AML-193 (cell line): ENCODE results near the gene BEND7.
A peak's percentile ranks its signal among the peaks of the same experiment; 100 is the strongest.
"Not testable (repeated sequence)": the region's sequence is repeated elsewhere in the genome, so short reads cannot be mapped to it uniquely, and the experiment has no call there.

ENCODE experiments used
- DNase-seq, 2 experiments: peaks; one replicate each; lab custom pipeline; 2025; lab: John Stamatoyannopoulos, UW

The BEND7 gene

DNA sequence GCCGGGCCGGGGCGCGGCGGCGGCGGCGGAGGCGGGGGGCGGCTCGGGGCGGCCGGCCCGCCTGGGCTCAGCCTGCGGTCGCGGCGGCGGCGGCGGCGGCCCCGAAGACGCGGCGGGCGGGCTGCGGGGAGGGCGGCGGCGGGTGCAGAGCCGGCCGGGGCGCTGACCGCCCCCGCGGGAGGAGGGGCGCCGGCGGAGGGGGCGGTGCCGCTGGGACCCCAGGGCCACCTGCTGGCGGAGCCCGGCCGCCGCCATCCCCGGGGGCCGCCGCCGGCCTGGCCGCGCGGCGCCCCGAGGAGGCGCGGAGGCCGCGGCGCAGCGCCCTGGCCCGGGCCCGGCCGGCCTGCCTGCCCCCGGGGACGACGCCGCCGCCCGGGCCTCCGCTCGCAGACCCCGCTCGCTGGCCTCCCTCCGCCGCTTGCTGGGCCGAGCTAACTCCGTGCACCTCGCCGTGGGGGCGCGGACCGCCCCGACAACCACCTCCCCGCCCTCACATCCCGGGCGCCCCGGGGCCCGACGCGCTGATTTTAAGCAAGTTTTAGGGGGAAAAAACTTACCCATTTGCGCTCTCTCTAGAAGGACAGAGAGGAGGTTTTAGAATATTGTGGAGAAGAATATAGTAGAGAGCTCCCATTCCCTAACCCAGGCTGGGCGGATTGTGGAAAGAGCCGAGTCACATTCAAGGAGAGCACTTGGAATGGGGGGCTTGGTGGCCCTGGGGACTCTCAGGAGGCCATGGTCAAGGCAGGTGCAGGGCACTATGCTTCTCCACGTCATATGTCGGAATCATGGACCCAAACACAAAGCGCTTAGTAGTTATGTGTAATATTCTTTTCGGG lies at the start of gene BEND7:
Gene BEND7 (minus strand): TSS at position 140 of the 839 bp plus-strand sequence. CDS start 481 bp downstream, outside the sequence.
- DNase-seq = no peak

DNA sequence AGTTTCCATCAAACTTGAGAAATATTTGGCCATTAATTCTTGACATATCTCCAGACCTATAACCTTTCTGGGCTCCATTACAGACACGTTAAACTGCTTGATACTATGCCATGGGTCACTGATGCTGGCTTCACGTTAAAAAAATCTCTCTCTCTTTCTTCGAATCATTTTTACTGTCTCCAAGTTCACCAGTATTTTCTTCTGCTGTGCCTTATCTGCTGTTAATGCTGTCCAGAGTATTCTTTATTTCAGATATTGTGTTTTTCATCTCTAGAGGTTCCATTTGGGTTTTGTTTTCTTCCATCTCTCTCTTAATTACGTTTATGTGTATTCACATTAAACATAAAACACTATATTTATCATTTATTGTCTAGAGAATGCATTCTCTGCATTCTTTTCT lies 45.1 kb upstream of the BEND7 start:
- no peak for DNase-seq

DNA sequence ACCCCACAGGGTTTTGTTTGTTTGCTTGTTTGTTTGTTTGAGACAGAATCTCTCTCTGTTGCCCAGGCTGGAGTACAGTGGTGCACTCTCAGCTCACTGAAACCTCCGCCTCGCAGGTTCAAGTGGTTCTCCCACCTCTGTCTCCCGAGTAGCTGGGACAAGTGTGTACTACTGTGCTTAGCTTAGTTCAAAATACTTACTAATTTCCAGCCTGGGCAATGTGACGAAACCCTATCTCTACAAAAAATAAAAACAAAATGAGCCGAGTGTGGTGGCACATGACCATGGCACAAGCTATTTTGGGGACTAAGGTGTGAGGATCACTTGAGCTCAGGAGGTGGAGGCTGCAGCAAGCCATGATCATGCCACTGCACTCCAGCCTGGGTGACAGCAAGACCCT lies 42.7 kb upstream of the BEND7 start:
- no peak for DNase-seq

GRCh38 chr10:13567030-13567429 lies 38.2 kb upstream of the BEND7 start:
- DNase-seq = peak; percentile 94 to 95

DNA sequence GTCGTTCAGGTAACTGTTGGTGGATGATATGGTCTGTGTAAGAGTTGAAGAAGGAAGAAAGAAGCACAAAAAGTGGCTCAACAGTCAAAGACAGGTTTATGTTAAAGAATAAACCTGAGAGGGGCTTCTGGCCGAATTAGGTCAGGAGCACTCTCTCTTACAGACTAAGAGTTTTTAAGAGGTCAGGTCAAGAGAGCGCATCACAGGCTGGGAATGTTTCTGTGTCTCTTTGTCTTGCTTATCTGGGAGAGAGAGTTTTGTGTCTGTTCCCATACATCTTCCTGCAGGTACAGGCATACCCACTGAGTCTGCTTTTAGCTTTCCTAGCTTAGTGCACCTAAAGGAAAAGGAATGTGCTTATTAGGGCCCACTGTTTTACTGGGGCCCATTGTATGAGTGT lies 35.8 kb upstream of the BEND7 start:
- DNase-seq = no peak

DNA sequence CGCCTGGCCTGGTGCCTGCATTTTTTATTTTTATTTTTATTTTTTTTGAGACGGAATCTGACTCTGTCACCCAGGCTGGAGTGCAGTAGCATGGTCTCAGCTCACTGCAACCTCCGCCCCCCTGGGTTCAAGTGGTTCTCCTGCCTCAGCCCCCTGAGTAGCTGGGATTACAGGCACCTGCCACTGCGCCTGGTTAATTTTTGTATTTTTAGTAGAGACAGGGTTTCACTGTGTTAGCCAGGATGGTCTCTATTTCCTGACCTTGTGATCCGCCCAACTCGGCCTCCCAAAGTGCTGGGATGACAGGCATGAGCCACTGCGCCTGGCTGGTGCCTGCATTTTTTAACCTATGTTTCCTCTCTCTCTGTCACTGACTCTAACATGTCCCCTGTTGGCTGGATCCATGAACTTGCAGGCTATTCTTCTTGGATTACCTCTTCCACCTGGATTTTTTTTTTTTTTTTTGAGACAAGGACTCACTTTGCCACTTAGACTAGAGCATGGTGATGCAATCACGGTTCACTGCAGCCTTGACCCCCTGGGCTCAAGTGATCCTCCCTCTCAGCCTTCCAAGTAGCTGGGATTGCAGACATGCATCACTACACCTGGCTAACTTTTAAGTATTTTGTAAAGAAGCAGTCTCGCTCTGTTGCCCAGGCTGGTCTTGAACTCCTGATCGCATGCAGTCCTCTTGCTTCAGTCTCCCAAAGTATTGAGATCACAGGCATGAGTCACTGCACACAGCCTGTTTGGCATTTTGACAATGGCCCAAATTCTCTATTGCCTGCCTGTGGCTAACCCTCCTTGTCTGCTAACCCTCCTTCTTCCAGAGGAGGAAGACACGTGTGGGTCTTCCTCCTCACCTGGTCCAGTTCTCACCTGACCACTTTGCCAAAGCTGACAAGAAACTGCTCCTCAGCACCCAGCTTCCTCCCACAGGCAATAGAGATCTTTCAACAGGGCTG lies 34.9 kb upstream of the BEND7 start:
- no peak for DNase-seq

DNA sequence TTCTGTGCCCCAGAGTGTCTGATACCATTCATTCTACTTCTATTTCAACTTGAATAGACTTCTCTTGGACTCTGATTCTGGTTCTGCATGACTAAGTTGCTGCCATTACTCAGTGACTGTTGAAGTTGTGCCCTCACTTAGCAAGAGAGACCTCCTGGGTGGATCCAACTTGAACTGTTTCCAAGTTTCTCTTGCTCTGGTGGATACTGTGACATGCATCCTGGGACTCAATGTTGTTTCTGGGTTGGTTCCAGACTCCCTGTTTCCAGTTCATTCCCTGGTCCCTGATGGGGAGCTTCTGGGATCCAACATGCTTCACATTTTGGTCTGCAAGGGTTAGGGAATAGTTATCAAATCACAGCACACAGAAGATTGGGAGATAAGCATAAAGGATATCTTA lies 31.8 kb upstream of the BEND7 start:
- no peak for DNase-seq

DNA sequence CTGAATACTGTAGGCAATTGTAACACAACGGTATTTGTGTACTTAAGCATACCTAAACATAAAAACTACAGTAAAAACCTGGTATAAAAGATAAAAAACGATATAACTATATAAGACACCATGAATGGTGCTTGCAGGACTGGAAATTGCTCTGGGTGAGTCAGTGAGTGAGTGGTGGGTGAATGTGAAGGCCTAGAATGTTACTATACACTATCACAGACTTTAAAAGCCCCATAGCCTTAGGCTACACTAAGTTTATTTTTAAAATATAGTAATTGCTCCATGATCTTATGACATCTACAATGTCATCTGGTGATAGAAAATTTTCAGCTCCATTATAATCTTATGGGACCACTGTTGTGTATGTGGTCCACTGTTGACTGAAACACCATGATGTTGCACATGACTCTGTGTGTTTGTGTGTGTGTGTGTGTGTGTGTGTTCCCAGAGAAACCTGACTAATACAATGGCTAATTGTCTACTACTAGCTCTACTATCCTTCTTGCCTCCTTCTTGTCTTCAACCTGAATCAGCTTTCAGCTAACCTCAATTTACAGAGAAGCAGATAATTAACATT lies 30.4 kb upstream of the BEND7 start:
- no peak for DNase-seq

DNA sequence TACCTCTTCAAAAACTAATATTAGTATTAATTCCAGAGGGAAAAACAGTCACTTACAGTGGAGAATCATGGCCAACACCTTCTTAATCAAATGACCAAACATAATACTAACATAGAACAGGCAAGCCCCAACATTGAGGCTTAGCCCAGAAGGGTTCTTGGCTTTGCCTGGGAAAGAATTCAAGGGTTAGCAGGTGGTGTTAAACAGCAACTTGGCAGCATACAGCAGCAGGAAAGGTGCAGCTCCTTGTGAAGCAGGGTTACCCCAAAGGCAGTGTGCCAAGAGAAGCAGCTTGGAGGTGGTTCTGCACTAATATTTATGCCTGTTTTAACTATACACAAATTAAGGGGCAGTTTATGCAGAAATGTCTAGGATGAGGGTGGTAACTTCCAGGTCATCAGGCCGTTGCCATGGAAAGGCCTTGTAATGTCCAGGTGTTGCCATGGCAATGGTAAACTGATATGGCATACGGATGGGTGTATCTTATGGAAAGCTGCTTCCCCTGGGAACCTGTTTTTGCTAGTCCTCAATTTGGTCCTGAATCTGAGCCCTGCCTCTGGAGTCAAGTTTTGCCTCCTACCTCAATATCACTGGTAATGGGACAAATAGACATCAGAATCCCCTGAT lies 27.2 kb upstream of the BEND7 start:
- DNase-seq = no peak

DNA sequence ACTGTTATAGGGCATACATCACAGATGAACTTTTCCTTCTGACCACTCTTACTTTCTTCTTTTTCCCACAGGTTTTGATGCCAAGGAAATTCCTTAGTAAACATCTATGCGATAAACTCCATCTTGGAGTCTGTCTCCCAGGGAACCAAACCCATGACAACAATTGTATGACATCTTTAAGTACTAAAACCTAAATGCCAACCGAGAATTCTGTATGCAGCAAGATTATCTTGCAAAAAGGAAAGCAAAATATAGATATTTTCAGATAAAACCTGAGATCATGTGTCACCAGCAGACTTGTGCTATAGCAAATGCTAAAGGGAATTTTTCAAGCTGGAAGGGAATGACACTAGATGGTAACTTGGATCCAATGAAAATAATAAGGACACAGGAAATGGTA lies 22.0 kb upstream of the BEND7 start:
- DNase-seq = no peak

DNA sequence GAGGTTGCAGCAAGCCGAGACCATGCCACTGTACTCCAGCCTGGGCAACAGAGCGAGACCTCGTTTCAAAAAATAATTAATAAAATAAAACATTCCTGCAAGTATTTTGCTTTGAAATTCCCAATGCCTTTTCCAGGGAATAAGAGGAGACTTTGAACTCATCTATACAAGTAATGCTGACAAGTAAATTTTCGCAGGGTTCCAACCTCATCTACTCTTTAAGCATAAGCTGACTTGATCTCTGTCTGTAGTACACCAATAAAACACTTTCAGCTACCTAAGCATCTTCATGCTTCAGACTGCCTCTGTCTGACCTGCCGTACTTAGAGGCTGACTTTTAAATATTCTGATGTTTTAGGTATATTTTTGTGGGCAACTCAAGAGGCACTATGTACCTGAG lies 13.7 kb upstream of the BEND7 start:
- no peak for DNase-seq

- DNase-seq = not testable (repeated sequence)
Observed at GRCh38 chr10:13537985-13538384, 9.2 kb upstream of the BEND7 start.

GRCh38 chr10:13536674-13537366 lies 8.0 kb upstream of the BEND7 start:
- DNase-seq = peak in 1 of 2 experiments; percentile 4

DNA sequence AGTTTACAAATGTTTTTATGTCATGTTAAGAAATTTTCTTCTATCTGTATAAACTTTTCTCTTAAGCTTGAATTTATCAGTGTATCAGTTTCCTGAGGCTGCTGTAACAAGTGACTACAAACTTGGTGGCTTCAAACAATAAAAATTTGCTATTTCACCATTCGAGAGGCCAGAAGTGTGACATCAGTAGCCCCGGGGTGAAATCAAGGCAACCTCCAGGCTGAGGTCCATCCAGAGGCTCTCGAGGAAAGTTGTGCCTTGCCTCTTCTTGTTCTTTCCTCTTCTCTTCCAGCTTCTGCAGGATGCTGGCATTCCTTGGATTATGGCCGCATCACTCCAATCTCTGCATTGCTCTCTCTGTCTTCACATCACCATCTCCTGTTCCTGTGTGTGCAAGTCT lies 6.5 kb upstream of the BEND7 start:
- no peak for DNase-seq

DNA sequence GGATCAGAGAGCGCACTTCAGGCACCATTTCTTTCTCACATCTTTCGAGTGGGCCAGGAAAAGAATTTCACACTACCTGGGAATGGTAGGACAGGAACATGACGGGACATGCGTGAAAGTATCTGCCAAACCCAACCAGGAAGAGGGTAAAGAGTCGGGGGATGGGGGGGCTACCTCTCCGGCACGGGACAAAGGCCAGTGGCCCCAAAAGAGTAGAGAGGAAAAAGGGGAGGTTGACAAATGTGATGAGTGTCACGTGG lies 830 bp upstream of the BEND7 start:
- no peak for DNase-seq

DNA sequence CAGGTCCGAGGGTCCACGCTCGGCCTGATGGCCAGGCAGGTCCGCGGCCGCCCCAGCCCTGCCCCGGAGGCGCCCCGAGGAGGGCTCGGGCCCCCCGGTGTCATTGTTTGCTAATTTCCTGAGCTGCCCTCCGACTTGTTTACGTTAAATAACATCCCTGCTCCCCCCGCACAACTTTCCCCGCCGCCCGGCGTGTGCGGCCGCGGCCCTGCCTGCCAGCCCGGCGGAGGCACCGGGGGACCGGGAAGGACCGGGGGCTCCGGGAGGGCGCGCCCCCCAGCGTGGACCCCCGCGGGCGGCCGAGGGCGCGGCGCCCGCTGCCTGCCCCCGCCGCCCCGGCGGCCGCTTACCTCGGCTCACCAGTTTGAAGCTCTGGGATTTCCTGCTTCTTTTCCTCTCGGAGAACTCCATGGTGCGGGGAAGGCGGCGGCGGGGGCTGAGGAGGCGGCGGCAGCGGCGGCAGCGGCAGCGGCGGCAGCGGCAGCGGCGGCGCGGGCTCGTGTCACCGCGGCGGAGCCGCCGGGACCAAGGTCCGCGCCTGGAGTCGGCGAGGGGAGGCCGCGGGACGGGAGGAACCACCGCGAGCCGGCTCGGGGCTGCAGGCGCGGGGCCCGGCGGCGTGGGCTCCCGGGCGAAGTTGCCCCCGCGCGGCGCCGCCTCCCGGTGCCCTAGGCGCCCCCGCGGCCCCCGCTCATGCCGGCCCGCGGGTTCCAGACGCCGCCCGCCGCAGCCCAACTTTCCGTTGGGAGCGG lies 515 bp downstream of the BEND7 start:
- DNase-seq = no peak

DNA sequence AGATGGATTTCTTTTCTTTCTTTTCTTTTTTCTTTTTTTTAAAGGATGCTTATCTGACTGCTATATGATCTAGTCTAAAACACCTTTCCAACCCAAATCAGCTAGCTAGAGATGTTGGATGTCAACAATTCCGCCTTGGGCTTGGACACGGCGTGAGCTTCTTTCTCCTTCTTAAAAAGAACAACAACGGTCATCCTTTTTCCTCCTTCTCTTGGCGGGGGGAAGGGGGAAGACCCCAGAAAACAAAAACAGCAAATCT lies 1.0 kb downstream of the BEND7 start:
- DNase-seq = no peak

DNA sequence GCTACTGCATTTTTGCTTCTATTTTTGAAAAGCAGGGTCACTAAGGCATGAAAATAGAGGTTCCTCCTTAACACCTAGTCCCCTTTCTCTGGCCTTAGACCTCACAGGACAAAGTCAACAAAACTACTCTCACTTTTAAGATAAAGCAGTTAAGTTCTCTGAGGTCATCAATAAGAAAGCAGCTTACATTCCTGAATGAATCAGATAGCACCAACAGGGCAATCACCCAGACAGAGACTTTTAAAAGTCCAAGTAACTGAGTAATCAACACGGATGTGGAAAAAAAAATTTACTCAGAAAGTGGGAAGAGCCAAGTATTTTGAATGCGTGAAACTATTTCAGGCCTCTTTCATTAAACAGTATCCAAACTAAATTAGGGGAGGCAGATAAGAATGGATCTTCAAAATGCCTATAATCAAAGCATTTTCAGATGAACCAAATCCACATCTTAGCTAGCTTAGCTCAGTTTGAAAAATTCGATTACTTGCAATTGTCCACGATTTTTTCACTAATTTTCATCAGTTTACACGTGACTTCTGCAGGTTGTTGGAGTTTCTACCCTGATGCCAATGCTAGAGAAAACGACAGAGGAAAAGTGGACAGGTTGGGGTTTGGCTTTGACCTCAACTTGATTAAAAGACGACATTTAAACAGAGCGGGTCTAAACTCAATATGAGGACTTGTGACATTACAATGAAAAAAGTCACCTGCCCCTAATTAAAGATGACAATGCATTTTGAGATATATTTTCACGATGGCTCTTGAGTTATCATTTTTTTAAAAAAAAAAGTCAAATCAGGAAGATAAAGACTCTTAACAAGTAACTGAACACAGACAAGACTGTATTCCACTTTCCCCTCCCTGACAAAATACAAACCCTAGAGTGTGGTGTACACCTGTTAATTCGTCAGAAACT lies 1.6 kb downstream of the BEND7 start:
- no peak for DNase-seq

DNA sequence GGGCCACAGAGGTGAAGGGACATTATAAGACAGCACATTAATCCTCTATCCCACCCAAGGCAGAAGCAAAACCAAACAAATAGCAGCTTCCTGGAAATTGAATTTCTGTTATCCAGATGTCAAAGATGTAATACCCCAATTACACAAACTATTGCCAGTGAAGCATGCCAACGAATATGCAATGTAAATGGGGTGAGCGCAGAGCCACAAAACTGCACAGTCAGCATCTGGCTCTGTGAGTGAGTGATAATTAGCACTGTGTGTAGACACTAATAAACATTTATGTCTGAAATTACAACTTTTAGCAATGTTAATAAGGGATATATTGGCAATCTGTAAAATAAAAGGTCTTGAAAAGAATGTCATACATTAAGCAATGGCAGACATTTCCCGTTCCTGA lies 3.2 kb downstream of the BEND7 start:
- DNase-seq = no peak

- no peak for DNase-seq
Observed at GRCh38 chr10:13521026-13521425, 7.8 kb downstream of the BEND7 start.
